ENCODE results near the gene IRF7.
A peak's percentile ranks its signal among the peaks of the same experiment; 100 is the strongest.
"Not testable (repeated sequence)": the region's sequence is repeated elsewhere in the genome, so short reads cannot be mapped to it uniquely, and the experiment has no call there.

Gene IRF7

DNA sequence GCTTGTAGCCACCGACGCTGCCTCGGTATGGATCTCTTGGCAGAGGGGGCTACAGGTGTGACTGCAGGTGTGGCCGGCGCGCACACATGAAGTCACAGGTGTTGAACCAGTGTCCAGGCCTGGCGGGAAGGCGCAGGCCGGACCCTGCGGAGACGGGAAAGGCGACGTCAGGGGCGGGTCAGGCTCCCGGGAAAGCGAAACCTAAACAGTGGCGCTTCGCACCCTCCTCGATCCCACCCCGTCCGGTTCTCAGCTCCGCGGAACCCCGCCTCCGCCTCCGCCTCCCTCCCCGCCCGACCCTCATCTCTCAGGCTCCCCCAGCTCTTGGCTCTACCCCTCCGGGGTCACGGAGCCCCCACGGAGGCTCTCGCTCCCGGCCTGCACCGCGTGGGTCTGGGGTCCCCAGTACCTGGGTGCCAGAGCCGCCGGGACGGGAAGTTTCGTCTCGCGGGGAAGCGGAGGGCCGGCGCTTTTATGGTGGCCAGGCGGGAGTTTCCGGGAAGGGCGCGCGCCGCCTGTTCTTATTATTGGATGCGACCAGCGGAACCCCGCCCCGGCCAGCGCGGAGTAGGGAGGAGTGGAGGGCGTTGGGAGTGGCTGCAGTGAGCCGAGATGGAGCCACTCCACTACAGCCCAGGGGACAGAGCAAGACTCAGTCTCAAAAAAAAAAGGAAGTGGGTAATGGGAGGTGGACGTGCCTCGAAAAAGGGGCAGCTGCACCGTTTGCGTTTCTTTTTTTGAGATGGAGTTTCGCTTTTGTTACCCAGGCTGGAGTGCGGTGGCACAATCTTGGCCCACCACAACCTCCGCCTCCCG, at the start of gene IRF7:
Gene IRF7, minus strand, starts transcription at position 447 of the 816 bp plus-strand sequence. CDS start 586 bp downstream, outside the sequence.
- peak; percentile 88 for DNase-seq (ENCODE audit: low spot score)

DNA sequence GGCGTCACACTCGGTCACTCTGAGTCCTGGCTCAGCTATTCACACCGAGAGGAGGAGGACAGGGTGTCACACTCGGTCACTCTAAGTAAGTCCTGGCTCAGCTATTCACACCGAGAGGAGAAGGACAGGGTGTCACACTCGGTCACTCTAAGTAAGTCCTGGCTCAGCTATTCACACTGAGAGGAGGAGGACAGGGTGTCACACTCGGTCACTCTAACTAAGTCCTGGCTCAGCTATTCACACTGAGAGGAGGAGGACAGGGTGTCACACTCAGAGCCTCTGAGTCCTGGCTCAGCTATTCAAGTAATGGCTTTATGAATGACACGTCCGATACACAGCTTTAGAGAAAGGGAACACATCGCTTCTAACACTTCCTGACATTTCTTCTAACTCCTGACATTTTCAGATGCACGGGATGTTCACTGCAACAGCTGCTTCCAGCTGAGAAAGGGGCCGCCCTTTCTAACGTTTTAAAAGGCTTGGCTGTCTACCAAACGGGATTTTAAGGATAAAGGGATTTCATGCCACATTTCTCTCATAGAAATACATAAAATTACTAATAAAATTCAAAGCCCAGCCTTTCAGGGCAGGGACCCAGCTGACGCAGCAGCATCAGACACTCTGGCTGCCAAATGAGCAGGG, 49.4 kb upstream of the IRF7 start:
- no peak for DNase-seq (ENCODE audit: low spot score)

DNA sequence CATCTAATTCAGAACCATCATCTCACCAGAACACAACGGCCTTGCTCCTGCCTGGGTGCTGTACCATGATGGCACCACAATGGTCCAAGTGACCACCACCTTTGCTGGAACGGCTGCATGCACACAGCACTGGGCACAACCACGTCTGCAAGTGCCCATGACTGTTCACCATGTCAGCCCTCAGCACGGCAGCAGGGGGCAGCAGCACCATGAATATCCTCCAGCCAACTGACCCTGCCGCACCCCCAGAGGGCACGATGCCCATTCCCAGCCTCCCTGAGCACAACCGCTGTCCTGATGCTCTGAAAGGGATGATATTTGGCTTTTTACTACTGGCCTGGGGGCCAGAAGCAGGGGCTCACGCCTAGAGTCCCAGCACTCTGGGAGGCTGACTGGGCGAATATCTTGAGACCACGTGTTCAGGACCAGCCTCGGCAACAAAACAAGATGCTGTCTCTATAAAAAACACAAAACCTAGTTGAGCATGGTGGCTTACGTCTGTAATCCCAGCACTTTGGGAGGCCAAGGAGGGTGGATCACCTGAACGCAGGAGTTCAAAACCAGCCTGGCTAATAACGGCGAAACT, 47.0 kb upstream of the IRF7 start:
- DNase-seq (ENCODE audit: low spot score), result peak; percentile 21

DNA sequence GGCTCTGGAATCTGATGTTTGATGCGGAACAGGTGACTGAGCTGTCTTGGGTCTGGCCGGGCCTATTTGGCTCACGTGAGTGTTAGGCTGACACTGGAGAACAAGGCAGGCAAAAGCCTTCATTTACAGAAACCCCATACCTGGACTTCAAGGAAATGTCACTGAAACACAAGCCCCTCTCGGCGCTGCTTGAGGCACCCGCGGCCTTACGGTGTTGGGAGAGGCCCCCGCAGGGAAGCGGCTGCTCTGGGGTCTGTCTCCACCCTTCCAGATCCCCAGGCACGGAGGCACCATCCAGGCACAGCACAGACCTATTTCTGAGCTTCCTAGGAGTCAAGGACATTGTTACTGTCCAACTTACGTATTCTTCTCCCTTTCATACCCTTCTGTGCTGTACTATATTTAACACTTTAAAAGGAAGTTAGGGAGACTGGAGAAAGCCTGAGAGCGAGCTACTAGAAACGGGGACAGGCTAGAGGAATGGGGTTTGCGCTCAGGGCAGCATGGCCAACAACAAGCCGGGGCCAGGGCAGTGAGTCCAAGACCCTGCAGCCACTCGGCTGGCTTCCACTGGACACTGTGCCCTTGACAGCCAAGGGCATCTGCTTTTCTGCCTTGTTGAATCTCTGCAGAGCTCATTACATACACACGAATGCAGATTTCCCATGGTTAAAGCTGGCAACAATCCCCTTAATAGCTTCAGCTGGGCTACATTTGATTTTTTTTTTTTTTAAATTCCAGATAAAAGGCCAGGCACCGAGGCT, 45.1 kb upstream of the IRF7 start:
- DNase-seq (ENCODE audit: low spot score), result no peak

DNA sequence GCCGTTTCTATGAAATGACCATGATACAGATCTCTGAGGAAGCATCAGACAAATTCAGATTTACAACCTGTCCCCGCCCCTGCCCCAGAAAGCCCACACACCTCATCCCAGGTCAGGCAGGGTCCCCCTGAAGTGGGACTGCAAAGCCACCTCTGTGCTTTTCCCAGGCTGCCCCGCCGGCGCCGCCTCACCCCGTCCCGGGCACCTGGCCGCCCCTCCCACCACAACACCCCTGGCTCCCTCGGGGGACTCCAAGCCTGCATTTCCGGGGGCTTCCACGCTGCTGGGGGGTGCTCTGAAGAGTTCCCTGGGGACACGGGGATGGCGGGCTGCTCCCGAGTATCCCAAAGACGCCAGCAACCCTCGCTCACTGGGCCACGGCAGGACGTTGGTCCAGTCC, 44.5 kb upstream of the IRF7 start:
- DNase-seq (ENCODE audit: low spot score), result no peak

DNA sequence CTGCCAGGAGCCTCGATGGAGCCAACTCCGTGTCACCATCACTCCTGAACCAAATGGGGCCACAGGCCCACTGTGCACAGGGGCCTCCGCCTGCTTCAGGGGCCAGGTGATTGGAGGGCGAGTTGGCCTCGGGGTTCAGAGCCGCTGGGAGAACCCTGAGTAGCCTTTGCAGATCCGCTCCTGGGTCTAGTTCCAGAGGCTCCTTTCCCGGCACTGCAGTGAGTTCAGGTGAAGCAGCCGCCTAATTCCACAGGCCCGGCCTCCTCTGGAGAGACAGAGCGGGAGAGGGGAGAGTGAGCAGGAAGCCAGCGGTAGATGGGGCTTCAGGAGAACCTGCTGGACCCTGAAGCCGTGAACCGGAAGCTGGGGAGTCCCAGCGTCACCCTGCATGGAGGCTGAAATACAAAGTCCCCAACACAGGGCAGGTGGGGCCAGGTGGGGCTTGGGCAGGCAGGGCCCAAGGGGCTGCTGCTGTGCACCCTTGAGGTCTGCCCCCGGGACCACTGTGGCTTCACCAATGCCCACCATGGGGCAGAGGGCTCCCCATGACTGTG, 43.9 kb upstream of the IRF7 start:
- DNase-seq (ENCODE audit: low spot score), result no peak

DNA sequence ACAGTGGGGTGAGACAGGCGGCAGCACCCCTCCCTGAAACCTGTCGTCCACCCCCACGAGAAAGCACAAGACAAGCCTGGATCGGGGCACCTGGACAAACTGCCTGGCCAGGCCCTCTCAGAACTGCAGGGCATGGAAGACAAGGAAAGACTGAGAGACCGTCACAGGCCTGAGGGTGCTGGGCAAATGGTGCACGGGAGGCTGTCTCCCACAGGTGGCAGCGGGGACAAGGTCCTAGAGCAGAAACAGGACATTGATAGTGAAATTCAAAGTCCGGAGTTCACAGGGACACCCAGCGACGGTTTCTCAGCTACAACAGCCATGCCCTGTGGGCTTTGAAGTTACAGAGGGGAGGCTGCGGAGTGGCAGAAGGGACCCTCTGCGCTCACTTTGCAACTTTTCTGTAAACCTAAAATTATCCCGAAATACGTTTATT, 42.0 kb upstream of the IRF7 start:
- DNase-seq (ENCODE audit: low spot score), result no peak

DNA sequence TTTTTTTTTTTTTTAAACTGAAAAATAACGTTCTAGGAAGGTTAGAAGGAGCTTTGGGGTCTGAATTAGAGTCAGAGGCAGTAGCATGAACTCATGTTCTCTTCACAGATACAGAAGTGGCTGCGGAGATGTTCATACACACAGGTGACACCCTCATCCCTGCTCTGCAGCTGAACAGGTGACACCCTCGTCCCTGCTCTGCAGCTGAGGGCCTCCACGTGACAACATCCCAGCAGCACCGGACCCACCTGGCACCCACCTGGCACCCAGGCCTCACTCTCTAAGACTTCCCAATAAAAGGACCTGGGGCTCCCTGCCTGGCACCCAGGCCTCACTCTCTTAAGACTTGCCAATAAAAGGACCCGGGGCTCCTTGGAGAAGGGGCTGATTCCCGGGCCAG, 41.1 kb upstream of the IRF7 start:
- no peak for DNase-seq (ENCODE audit: low spot score)

DNA sequence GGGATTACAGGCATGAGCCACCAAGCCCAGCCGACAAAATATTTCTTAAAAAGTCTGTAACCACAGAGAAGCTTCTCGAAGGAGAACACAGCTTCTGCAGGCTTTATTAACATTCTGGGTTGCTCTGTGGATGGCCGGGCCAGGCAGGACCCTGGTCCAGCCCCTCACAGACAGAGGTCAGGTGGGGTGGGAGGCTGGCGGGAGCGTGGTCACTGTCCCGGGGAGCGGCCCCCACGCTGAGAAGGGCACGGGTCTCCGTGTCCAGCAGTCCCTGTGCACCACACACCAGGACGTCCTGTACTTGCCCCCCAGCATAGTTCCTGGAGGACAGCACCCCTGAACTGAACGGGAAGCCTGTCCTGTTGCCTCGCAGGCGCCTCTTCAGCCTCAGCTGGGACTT, 40.7 kb upstream of the IRF7 start:
- no peak for DNase-seq (ENCODE audit: low spot score)

DNA sequence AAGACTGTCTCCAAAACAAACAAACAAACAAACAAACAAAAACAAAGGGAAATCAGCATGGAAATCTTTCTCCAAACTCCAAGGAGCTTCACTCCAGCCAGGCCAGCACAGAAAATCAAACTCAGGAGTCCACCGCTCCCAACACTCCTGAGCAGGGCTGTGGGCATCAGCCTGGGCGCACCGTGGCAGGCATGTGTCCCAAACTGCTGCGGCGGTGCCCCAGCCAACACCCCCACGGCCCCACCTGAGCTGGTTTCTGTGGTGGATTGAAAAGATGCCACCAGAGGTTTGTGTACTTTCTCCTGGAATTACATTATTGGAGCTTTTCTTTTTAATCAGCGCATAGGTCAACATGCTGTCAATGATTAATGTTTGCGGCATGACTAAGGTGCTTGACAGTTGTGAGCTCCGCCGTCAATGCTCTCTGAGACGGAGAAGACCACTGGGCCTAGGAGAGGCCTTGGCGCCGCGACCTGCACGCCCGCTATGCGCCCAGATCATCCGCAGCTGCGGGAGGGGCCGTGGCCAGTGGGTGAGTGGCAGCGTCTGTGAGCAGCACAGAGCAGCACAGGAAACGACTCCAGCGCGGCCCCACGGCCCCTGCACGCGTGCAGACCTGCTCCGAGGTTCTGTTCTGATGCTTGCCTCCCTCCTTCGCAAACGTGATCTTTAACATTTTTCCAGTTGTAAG, 39.4 kb upstream of the IRF7 start:
- no peak for DNase-seq (ENCODE audit: low spot score)

DNA sequence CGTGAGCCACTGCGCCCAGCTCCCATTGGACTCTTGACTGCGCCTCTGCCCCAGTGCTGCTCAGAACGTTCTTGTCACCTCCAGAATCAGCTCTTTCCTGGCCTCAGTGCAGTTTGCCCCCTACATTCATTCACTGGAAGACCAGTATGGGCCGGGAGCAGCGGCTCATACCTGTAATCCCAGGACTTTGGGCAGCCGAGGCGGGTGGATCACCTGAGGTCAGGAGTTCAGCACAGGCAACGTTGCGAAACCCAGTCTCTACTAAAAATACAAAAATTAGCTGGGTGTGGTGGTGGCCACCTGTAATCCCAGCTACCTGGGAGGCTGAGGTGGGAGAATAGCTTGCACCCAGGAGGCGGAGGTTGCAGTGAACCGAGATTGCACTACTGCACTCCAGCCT, 38.7 kb upstream of the IRF7 start:
- not testable (repeated sequence) for DNase-seq (ENCODE audit: low spot score)

DNA sequence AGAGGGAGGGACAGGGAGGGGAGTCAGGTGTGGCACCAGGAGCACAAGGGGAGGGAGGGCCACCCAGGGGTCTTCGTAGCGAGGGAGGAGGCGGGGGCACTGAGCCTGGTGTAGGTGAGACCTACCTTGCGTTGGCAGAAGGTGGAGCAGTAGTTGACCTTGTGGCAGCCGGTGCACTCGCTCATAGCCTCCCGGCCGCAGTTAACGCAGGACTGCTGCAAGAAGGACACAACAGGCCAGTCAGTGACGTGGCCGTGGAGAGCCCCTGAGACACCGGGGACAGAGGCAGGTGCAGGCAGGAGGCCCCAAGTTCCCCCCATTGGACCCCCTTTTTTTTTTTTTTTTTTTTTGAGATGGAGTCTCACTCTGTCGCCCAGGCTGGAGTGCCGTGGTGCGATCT, 38.1 kb upstream of the IRF7 start:
- no peak for DNase-seq (ENCODE audit: low spot score)

DNA sequence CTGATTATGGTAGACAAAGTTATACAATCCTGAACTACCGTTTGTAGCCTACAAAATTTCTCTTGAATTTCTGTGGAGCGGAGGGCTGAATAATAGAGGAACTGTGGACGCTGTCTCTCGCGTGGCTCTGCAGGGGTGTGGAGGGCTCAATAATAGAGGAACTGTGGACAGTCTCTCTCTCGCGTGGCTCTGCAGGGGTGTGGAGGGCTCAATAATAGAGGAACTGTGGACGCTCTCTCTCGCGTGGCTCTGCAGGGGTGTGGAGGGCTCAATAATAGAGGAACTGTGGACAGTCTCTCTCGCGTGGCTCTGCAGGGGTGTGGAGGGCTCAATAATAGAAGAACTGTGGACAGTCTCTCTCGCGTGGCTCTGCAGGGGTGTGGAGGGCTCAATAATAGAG, 37.4 kb upstream of the IRF7 start:
- not testable (repeated sequence) for DNase-seq (ENCODE audit: low spot score)

DNA sequence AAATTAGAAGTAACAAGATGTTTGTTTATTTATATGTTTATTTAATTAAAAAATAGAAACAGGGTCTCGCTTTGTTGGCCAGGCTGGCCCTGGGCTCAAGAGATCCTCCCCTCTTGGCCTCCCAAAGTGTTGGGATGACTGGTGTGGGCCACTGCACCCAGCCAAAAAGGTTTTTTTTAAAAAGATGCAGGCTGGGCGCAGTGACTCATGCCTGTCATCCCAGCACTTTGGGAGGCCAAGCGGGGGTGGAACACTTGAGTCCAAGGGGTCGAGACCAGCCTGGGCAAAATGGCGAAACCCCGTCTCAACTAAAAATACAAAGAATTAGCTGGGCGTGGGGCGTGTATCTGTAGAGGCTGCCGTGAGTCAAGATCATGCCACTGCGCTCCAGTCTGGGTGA, 34.7 kb upstream of the IRF7 start:
- DNase-seq (ENCODE audit: low spot score), result no peak

DNA sequence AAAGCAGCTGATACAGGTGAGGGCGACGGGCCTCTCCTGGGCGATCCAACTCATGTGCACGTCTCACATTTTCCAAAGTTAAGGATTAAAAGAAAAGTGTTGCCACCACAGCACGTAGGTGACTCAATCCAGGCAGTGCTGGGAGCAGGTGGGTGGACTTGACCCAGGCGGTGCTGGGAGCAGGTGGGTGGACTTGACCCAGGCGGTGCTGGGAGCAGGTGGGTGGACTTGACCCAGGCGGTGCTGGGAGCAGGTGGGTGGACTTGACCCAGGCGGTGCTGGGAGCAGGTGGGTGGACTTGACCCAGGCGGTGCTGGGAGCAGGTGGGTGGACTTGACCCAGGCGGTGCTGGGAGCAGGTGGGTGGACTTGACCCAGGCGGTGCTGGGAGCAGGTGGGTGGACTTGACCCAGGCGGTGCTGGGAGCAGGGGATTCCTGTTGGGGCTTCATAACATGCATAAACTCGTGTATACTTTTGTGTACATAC, 32.0 kb upstream of the IRF7 start:
- not testable (repeated sequence) for DNase-seq (ENCODE audit: low spot score)

DNA sequence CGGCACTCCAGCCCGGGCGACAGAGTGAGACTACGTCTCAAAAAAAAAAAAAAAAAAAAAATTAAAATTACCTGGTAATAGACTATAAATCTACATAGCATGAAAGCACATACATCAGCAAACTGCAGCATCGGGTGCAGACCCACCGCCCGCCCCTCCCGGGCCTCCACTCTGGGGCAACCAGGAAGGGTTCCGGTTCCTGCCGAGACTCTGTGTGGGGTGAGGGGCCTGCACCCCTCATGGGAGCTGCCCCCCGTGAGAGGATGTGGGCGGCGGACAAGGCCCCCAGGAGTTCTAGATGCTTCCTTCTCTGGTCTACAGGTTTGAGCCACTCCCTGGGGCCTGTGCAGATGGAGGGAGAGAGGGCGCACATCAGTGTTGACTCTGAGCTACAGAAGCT, 30.5 kb upstream of the IRF7 start:
- no peak for DNase-seq (ENCODE audit: low spot score)

DNA sequence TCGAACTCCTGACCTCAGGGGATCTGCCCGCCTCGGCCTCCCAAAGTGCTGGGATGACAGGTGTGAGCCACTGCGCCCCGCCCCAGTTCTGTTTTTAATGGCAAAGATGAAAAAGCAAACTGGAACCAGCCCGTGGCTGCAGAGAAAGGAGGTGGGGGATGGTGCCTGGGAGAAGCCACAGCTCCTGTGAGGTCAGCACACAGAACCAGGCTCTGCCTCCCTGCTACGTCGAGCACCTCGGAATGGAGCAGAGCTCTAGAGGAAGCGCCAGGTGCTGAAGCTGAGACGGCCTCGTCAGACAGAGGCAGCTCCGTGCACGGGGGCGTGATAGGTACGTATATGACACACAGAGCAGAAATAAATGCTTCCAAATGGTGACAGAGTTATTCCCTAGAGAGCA, 29.8 kb upstream of the IRF7 start:
- DNase-seq (ENCODE audit: low spot score), result no peak

DNA sequence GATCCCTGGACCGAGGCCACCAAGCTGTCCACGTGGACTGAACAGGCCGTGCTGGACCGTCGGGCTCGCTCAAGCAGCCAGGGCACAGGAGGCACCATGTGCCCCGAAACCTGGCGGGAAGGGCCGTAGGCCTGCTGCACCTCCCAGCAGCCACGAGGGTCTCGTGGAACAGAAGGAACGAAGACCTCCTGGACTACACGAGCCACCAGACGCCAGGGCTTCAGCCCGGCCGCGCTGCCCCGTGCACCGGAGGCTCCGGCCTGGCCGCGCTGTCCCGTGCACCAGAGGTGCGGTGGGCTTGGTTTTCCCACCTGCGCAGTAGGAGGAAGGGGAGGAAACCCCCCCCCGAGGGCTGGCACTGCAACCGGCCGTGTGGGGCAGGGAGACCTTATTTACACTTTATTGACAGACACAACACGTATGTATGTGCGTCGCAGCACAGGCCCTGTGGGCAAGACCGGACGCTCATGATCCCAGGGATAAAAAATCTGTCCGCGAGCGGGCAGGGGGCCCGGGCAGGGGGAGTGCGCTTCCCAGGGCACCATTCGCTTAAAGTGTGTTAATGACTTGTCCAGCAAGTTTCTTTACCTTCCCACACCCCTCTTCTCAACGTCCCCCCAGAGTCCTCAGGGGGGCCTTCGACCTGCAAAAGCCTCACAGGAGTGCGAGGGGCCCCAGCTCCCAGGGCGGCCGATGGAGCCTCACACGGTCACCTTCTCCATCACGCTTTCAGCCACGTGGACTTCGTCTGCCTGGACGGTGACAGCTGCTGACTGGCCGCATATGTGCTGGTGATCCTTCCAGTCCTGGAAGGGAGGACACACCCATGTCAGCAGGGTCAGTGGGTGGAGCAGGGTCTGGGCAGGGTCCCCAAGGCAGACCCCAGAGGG, 28.3 kb upstream of the IRF7 start:
- no peak for DNase-seq (ENCODE audit: low spot score)

DNA sequence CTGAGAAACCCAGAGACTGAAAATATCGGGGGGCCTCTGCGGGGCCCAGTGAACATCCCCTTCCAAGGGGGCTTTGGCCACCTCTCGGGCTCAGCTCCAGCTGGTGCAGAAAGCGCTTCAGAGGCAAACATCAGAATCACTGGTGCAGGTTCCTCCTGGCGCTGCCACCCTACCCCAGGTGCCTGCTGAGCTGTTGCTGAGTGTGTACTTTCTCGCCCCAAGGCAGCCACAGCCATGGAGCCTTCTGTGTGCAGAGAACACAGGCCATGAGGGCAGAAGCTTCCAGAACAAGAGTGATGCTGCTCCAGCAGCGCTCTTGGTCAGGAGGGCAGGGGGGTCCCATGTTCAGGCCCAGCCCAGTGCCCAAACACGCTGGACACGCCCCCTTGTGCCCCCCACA, 27.6 kb upstream of the IRF7 start:
- no peak for DNase-seq (ENCODE audit: low spot score)

DNA sequence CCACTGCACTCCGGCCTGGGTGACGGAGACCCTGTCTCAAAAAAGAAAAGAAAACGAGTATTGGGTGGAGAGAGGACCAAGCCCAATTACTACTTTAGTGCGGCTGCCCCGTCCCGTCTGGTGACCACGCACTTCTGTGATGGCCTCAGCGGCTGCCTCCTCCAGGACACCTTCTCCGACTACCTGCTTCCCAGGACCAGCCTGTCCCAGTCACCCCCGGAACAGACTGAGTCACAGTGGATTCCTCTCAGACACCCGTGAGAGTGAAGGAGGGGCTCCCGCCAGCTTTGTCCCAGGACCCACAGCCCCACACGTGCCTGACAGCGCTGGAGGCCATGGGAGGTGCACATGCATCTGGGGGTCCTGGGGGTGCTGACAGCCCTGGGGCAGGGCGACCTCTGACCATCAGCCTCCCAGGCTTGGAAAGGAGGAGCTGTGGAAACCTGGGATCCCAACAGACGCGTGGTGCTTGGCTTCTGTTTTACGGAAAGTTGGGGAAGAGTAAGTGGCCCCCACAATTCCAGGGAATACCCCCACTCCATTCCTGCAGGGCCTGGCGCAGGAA, 26.1 kb upstream of the IRF7 start:
- DNase-seq (ENCODE audit: low spot score), result no peak

Data from CD4-positive, alpha-beta T cell treated with Interleukin-6 at 100 ng/mL for 8 hours (primary cell).